ENCODE results near the gene CDH5. TPM values are rescaled to one million over a fixed set of nuclear protein-coding genes. Genes with fewer than 3 reads are reported as not detected.

CDH5 gene
- total and polyA plus RNA-seq, 2 of the 13 experiments (the other 11 are each of a cell fraction or from before 2014, with no cell fraction given) = 0.71 to 1.1 TPM

DNA sequence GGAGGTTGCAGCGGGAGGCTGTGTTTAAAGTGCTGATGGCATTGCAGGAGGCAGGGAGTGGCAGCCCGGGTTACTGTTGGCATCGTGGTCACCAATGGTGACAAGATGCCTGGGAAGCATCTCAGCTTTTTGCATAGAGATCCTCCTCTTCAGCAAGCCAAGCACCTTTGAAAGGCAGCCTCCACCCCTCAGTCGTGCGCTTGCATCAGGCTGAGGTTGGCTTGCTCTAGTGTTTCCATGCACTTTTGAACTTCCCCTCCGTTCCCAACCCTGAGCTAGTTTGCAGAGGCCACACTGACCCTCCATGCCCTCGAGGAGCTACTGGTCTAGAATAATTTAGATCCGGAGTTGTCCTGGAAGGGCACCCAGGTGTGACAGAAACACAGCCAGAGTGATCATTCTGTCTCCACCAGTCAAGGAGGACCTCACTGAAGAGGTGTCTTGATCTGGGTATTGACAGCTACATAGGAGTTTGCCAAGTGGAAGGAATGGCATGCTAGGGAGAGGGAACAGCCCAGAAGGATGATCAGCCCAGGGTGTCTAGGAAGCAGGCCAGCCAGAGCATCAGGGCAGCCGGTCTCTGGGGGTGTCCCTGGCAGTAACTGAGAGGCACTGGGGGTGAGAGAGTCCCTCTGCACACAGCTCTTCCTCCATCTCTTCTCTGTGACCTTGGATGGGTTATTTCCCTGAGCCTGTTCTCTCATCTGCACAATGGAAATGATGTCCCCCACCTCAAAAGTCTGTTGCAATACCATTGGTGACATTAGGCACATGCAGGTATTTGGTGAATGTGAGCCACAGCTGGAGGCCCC is 68.3 kb downstream of the CDH5 start (continued):
- TF ChIP-seq, protein P1, sequence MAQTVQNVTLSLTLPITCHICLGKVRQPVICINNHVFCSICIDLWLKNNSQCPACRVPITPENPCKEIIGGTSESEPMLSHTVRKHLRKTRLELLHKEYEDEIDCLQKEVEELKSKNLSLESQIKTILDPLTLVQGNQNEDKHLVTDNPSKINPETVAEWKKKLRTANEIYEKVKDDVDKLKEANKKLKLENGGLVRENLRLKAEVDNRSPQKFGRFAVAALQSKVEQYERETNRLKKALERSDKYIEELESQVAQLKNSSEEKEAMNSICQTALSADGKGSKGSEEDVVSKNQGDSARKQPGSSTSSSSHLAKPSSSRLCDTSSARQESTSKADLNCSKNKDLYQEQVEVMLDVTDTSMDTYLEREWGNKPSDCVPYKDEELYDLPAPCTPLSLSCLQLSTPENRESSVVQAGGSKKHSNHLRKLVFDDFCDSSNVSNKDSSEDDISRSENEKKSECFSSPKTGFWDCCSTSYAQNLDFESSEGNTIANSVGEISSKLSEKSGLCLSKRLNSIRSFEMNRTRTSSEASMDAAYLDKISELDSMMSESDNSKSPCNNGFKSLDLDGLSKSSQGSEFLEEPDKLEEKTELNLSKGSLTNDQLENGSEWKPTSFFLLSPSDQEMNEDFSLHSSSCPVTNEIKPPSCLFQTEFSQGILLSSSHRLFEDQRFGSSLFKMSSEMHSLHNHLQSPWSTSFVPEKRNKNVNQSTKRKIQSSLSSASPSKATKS (CRISPR knock-in tag; IDR thresholded peaks at IDR 0.05) = peak; percentile 31; the same call in 1 of the 2 replicates
- TF ChIP-seq SIN3A (IDR thresholded peaks at IDR 0.05; ENCODE audit: borderline replicate concordance, low read depth, low read length) = no peak
- no peak for TF ChIP-seq PCBP1 (IDR thresholded peaks at IDR 0.05; ENCODE audit: borderline replicate concordance, low read depth, low read length)
- 0 out of 2 replicates have a peak, but pooled peaks have one; percentile 19 for TF ChIP-seq ZNF121 (CRISPR knock-in tag; IDR thresholded peaks at IDR 0.05)
- no peak for TF ChIP-seq ZNF781 (CRISPR knock-in tag; IDR thresholded peaks at IDR 0.05; ENCODE audit: borderline replicate concordance, not compliant biosample characterization)
- TF ChIP-seq REL (CRISPR knock-in tag; conservative IDR thresholded peaks at IDR 0.05) = no peak
- TF ChIP-seq FOSL1 (CRISPR knock-in tag; IDR thresholded peaks at IDR 0.05; ENCODE audit: borderline replicate concordance) = no peak
- TF ChIP-seq KLF16 (CRISPR knock-in tag; IDR thresholded peaks at IDR 0.05) = peak in 1 of 2 experiments; percentile 75; a peak in 2 of 4 replicates
- no peak for TF ChIP-seq MLLT10 (CRISPR knock-in tag; IDR thresholded peaks at IDR 0.05)
- no peak for TF ChIP-seq ZFP90 (CRISPR knock-in tag; IDR thresholded peaks at IDR 0.05; ENCODE audit: borderline replicate concordance)
- TF ChIP-seq MAFK (conservative IDR thresholded peaks at IDR 0.05 in 1 of 2, IDR thresholded peaks at IDR 0.05 in 1 of 2; ENCODE audit: low read length in 2 of 2) = no peak
- no peak for TF ChIP-seq MTA3 (CRISPR knock-in tag; IDR thresholded peaks at IDR 0.05)
- no peak for TF ChIP-seq ZNF547 (CRISPR knock-in tag; IDR thresholded peaks at IDR 0.05)
- no peak for TF ChIP-seq STAG1 (CRISPR knock-in tag; IDR thresholded peaks at IDR 0.05)
- TF ChIP-seq, protein P2, sequence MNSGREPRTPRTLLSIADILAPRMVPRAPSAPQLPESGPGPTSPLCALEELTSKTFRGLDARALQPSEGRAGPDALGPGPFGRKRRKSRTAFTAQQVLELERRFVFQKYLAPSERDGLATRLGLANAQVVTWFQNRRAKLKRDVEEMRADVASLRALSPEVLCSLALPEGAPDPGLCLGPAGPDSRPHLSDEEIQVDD (CRISPR knock-in tag; IDR thresholded peaks at IDR 0.05; ENCODE audit: borderline replicate concordance) = no peak
- TF ChIP-seq, protein P3, sequence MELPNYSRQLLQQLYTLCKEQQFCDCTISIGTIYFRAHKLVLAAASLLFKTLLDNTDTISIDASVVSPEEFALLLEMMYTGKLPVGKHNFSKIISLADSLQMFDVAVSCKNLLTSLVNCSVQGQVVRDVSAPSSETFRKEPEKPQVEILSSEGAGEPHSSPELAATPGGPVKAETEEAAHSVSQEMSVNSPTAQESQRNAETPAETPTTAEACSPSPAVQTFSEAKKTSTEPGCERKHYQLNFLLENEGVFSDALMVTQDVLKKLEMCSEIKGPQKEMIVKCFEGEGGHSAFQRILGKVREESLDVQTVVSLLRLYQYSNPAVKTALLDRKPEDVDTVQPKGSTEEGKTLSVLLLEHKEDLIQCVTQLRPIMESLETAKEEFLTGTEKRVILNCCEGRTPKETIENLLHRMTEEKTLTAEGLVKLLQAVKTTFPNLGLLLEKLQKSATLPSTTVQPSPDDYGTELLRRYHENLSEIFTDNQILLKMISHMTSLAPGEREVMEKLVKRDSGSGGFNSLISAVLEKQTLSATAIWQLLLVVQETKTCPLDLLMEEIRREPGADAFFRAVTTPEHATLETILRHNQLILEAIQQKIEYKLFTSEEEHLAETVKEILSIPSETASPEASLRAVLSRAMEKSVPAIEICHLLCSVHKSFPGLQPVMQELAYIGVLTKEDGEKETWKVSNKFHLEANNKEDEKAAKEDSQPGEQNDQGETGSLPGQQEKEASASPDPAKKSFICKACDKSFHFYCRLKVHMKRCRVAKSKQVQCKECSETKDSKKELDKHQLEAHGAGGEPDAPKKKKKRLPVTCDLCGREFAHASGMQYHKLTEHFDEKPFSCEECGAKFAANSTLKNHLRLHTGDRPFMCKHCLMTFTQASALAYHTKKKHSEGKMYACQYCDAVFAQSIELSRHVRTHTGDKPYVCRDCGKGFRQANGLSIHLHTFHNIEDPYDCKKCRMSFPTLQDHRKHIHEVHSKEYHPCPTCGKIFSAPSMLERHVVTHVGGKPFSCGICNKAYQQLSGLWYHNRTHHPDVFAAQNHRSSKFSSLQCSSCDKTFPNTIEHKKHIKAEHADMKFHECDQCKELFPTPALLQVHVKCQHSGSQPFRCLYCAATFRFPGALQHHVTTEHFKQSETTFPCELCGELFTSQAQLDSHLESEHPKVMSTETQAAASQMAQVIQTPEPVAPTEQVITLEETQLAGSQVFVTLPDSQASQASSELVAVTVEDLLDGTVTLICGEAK (IDR thresholded peaks at IDR 0.05) = no peak
- TF ChIP-seq, protein P3 (CRISPR knock-in tag; IDR thresholded peaks at IDR 0.05) = no peak
- TF ChIP-seq ZNF83 (CRISPR knock-in tag; IDR thresholded peaks at IDR 0.05; ENCODE audit: borderline replicate concordance) = no peak

Data from HepG2 (cell line).